Central memory CD4-positive, alpha-beta T cell (primary cell): Measurements from ENCODE around the gene BRD7.
A peak's percentile ranks its signal among the peaks of the same experiment; 100 is the strongest.

Experiments
- DNase-seq: peaks from one replicate; pipeline ENCODE4 v3.0.0; 2022

Gene BRD7

DNA sequence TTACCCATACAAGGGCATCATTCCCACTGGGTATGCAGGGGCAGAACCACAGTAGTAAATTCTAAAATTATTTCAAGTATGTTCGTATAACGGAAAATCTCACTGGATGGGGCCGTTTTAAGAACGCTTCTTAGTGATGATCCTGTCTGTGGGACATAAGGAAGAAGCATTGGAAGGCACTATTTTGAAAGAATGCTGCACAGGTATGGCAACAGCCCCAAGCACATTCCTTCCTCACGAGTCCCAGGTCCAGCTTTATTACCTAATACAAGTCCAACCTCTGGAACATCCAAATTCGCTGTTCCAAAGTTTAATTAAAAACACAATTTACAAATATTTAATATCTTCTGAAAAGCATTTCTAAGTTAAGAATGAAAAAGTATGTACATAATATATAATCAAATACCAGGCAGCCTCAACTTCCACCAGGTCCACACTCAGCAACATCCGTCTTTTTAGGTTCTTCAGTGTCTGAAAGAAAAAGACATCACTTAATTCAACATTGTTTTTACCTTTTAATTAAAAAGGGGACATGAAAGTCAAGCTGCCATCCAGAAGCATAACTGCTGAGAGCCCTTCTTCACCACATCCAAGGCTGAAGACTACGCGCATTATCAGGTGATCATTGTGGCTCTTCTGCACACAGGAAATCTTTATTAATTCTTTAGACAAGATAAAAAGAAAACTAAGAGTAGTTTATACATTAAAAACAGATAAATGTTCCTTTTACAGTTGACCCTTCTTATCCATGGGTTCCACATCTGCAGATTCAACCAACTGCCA lies 49.8 kb downstream of the BRD7 start:
- DNase-seq: peak; percentile 43

GRCh38 chr16:50316848-50317630 lies 51.7 kb downstream of the BRD7 start:
- DNase-seq: no peak

- no peak for DNase-seq
Measured at GRCh38 chr16:50316102-50316847, 52.5 kb downstream of the BRD7 start.

- DNase-seq: no peak
Measured at GRCh38 chr16:50315346-50315997, 53.3 kb downstream of the BRD7 start.

DNA sequence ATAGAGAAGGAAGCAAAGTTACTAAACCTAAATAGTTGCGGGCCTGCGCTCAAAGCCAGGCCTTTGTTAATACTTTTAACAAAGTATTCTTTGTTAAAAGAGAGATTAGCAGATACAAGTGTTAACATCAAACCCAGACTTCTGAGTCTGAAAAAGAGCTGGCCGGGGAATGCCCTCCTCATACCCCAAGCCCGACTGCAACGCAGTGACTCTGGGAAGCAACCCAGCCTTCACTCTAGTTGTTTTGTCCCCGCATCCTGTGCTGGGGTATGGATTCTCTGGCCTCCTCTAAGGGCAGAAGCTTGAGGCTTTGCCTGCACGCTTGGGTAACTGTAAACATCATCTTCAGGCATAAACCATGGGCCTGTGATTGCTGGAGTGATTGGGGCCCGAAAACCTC lies 54.1 kb downstream of the BRD7 start:
- DNase-seq: no peak

- DNase-seq: peak; percentile 58
Measured at GRCh38 chr16:50313596-50314478, 55.0 kb downstream of the BRD7 start.

- DNase-seq: no peak
Measured at GRCh38 chr16:50311891-50312501, 56.8 kb downstream of the BRD7 start.

GRCh38 chr16:50311134-50311528 lies 57.7 kb downstream of the BRD7 start:
- no peak for DNase-seq

- DNase-seq: no peak
Measured at GRCh38 chr16:50310308-50311133, 58.3 kb downstream of the BRD7 start.

DNA sequence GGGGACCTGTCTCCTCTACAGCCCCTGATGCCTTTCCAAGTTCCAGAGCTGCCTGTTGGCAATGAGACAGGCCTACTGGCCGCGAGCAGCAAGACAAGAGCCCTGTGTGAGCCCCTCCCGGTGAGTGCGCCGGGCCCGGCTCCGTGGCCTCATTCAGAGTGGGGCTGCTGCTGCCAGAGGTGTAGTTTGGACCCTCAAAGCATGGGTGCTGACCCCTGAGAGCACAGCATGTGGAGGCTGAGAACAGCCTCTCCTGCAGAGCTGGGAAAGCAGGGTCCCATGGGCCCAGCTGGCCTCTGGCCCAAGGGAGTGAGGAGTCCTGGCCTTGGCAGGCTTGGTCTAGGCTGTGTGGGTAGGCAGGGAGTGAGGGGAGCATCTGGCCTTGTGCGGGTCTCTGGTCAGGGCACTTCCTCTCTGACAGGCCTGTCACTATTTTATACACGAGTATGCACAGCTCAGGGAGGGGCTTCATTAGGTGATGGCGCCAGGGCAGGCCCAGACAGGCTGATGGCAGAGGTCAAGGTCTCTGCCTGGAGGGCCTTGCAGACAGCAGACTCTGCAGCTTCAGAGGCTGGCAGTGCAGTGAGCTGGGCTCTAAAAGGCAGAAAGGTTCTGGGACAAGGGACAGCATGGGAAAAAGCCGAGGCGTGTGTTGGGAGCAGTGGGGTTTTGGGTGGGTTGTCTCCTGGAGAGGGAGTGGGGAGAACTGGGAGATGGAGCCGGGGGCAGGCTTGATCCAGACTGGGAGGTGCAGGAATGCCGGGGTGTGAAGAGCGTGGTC lies 59.1 kb downstream of the BRD7 start:
- no peak for DNase-seq

DNA sequence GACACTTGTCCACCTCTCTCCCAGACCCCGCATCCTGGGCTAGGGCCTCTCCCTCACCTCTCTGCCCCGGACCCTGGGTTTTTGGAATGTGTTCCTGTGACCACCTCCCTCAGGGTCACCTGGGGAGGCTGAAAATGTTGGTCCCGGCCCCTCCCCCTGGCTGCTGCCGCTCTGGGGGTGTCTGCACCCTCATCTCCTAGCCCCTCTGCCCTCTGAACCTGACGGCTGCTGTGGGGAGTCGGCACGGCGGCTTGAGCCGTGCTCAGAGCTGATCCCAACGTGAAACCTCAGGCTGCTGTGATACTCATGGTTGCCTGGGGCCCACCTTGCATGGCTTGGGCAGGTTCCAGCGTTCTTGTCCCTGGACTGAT lies 59.6 kb downstream of the BRD7 start:
- DNase-seq: no peak

GRCh38 chr16:50308237-50308965 lies 60.4 kb downstream of the BRD7 start:
- no peak for DNase-seq

DNA sequence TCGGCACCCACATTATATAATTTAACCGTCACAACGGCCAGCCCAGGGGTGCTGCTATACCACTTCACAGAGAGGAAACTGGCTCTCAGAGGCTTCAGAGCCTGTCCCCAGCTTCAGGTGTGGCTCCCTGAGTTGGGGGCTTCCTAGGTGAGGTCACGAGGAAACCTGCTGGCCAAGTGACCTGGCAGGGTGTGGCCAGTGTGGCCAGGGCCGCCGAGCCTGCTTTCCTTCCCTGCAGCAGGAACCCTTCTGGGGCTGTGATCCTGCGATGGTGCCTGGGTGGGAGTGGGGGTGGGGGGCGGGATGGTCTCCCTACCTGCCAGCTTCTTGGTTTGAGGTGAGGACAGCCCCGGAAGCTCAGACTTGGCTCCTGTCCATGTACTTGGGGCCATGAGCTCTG lies 62.5 kb downstream of the BRD7 start:
- DNase-seq: no peak

DNA sequence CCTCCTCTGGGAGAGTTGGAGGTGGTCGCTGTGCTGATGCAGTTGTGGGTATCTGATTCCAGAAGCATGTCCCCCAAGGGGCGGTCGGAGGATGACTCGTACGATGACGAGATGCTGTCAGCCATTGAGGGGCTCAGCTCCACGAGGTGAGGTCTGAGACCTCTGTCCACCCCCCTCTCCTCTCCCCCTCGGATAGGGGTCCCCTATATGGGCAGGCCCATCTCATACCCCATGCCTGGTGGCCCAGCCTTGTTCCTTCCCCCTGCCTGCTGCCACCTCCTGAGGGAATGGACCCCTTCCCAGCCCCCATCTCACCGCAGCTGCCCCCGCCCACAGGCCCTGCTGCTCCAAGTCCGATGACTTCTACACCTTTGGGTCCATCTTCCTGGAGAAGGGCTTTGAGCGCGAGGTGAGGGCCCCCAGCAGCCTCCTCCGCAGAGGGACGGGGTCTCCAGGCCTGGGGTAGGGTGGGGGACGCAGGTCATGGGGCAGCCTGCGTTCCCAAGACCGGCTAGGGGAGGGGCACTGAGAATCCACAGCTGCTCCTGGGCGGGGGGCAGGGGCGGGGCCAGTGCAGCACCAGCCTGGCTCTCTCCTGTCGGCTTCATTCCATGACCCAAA lies 63.2 kb downstream of the BRD7 start:
- DNase-seq: no peak

DNA sequence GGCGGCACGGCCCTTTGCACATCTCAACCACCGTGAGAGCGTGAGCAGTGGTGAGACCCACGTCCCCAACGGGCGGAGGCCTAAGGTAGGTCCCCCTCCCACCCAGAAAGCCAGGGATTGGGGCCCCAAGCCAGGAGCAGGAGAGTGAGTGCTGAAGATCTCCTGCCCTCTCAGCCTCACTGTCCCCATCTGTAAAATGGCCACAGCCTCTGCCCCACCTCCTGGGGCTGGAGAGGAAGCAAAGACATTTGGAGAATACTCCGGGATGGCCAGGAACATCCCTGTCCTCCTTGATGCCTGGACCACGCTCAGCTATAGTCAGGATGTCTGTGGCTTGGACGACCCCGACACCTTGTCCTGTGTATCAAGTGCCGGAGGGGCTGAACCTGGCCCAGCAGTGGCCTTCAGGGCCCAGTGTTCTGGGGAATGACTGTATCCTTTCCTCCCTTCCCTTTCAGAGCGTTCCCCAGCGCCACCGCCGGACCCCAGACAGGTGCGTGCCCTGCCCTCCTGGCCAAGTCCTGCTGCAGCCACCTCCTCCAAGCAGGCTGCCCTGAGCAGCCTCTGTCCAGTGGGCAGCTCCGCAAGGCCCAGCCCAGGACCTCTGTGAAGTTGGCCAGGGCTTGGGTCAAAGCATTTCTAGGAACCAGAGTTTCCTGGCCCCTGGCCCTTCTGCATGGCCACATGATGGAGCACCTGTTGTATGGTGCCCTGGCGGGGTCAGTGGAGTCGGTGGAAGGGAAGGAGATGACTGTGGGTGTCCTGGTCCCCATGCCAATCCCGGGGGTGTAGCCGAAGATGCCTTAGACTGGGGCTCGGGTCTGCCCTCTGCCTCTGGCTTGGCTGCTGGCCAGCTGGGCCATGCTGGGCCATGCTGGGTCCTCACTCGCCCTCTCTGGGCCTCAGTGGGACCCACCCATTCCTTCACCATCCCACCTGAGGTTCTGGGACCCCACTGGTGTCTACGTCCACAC lies 64.0 kb downstream of the BRD7 start:
- DNase-seq: no peak

DNA sequence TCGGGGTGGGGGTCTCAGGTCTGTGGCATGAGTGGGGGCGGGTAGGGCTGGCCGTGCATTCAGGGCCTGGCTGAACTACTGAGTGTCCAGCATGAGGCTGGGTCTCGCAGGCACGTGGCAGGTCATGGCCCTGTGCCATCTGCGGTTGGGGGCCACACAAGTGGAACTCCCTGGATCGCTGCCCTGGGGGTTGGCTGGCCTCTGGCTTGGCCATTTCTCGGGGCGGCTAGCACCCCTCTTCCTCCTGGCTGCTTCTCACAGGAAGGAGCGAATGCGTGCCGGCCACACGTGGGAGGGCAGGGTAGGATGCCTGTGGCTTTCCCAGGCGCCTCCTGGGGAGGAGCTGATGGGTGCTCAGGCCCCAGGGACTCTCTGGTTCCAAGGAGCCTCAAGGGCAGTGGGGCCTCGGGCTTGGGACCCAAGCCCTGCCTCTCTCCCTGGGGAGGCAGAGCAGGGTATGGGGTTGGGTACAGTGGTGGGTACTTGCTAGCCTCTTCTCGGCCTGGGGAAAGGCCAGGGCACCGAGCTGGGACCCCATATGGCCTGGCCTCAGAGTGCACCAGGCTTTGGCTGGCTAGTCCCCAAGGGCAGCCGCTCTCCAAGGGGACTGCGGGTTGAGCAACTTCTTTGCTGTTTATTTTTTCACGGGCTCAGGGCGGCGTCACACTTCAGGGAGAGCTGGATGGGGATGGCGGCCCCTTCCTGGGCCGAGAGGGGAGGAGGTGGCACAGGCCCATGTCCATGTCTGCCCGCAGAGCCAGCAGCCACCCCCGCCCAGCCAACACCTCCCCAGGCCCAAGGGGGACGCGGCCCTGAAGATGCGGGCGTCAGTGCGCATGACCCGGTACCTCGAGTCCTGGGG lies 65.0 kb downstream of the BRD7 start:
- no peak for DNase-seq
